Renal cortex interstitium (tissue), 11 donors: ENCODE measurements around the gene FGFRL1. TPM values are rescaled to one million over a fixed set of nuclear protein-coding genes. Genes with fewer than 3 reads are reported as not detected.
"Not testable (repeated sequence)": the region's sequence is repeated elsewhere in the genome, so short reads cannot be mapped to it uniquely, and the experiment has no call there.

Experiments
- DNase-seq, 11 donors: peaks; one replicate each; pipeline ENCODE4 v3.0.0-alpha.2; 2013; ENCODE audit warnings: low read depth in 9 of 11, low spot score in 4 of 11; ENCODE audit errors: extremely low read depth in 1 of 11
- polyA plus RNA-seq, 3 donors: library from polyadenylated mRNA; unstranded; fragments of 120-200 nt; gene quantifications; one replicate each; pipeline ENCODE4 v1.2.1, GENCODE V29; 2013; ENCODE audit not compliant: insufficient read length in 3 of 3

Gene FGFRL1
- polyA plus RNA-seq, 3 donors = 35.1 to 43.3 (median 36.3) TPM

- no peak for DNase-seq
These were observed 40.4 kb upstream of the FGFRL1 start for GRCh38 chr4:970854-971520.

- no peak for DNase-seq
These were observed 39.5 kb upstream of the FGFRL1 start for GRCh38 chr4:971666-972500.

GRCh38 chr4:972651-973424 lies 38.6 kb upstream of the FGFRL1 start:
- DNase-seq = no peak

- peak in 6 of 11 donors; percentile 61 to 77 (median 74) for DNase-seq
These were observed 37.7 kb upstream of the FGFRL1 start, which contains the start of gene DGKQ for GRCh38 chr4:973431-974397. TSS of gene DGKQ (minus strand) at chr4:973569. CDS start at chr4:973482, 87 bp downstream.

GRCh38 chr4:974668-975067 lies 36.8 kb upstream of the FGFRL1 start:
- no peak for DNase-seq

- DNase-seq = not testable (repeated sequence)
These were observed 35.4 kb upstream of the FGFRL1 start for GRCh38 chr4:976016-976415.

- no peak for DNase-seq
These were observed 32.3 kb upstream of the FGFRL1 start for GRCh38 chr4:978957-979701.

- DNase-seq = no peak
These were observed 29.1 kb upstream of the FGFRL1 start for GRCh38 chr4:982291-982690.

GRCh38 chr4:982814-983213 lies 28.6 kb upstream of the FGFRL1 start:
- no peak for DNase-seq

GRCh38 chr4:984336-985054 lies 26.9 kb upstream of the FGFRL1 start:
- DNase-seq = no peak

- no peak for DNase-seq
These were observed 26.1 kb upstream of the FGFRL1 start for GRCh38 chr4:985123-985830.

GRCh38 chr4:986428-986878 lies 25.0 kb upstream of the FGFRL1 start:
- no peak for DNase-seq

- DNase-seq = peak in 4 of 11 donors; percentile 54 to 81 (median 74)
These were observed 24.4 kb upstream of the FGFRL1 start, which contains the start of gene IDUA for GRCh38 chr4:986879-987623. TSS of gene IDUA (plus strand) at chr4:987044. CDS start at chr4:987085, 41 bp downstream.

- DNase-seq = no peak
These were observed 23.6 kb upstream of the FGFRL1 start for GRCh38 chr4:987624-988513.
